ENCODE results near the gene KEL.

The KEL gene

GRCh38 chr7:142930126-142930730 lies 31.9 kb downstream of the KEL start:
- DNase-seq (ENCODE audit: low read depth), result no peak

GRCh38 chr7:142927949-142928348 lies 34.2 kb downstream of the KEL start:
- no peak for DNase-seq (ENCODE audit: low read depth)

GRCh38 chr7:142927085-142927745 lies 34.9 kb downstream of the KEL start:
- DNase-seq (ENCODE audit: low read depth), result no peak

GRCh38 chr7:142925413-142925812 lies 36.8 kb downstream of the KEL start:
- no peak for DNase-seq (ENCODE audit: low read depth)

GRCh38 chr7:142923391-142923790 lies 38.8 kb downstream of the KEL start:
- DNase-seq (ENCODE audit: low read depth), result no peak

GRCh38 chr7:142919656-142920055 lies 42.5 kb downstream of the KEL start:
- no peak for DNase-seq (ENCODE audit: low read depth)

GRCh38 chr7:142918901-142919300 lies 43.3 kb downstream of the KEL start:
- no peak for DNase-seq (ENCODE audit: low read depth)

- DNase-seq (ENCODE audit: low read depth), result no peak
Measured at GRCh38 chr7:142917447-142917846, 44.7 kb downstream of the KEL start.

GRCh38 chr7:142916508-142916907 lies 45.7 kb downstream of the KEL start:
- DNase-seq (ENCODE audit: low read depth), result no peak

GRCh38 chr7:142915315-142915714 lies 46.8 kb downstream of the KEL start:
- no peak for DNase-seq (ENCODE audit: low read depth)

GRCh38 chr7:142914121-142914520 lies 48.0 kb downstream of the KEL start:
- DNase-seq (ENCODE audit: low read depth), result no peak

- no peak for DNase-seq (ENCODE audit: low read depth)
Measured at GRCh38 chr7:142913566-142913965, 48.6 kb downstream of the KEL start.

- no peak for DNase-seq (ENCODE audit: low read depth)
Measured at GRCh38 chr7:142913051-142913450, 49.1 kb downstream of the KEL start.

- DNase-seq (ENCODE audit: low read depth), result no peak
Measured at GRCh38 chr7:142910481-142910880, 51.7 kb downstream of the KEL start.

GRCh38 chr7:142910031-142910433 lies 52.1 kb downstream of the KEL start:
- DNase-seq (ENCODE audit: low read depth), result no peak

GRCh38 chr7:142908921-142909890 lies 53.0 kb downstream of the KEL start:
- DNase-seq (ENCODE audit: low read depth), result no peak

- DNase-seq (ENCODE audit: low read depth), result no peak
Measured at GRCh38 chr7:142908290-142908689, 53.9 kb downstream of the KEL start.

GRCh38 chr7:142906643-142907042 lies 55.5 kb downstream of the KEL start:
- DNase-seq (ENCODE audit: low read depth), result no peak

- DNase-seq (ENCODE audit: low read depth), result no peak
Measured at GRCh38 chr7:142905759-142906158, 56.4 kb downstream of the KEL start.

- DNase-seq (ENCODE audit: low read depth), result no peak
Measured at GRCh38 chr7:142904128-142904527, 58.0 kb downstream of the KEL start.

GRCh38 chr7:142901426-142902259 lies 60.5 kb downstream of the KEL start:
- DNase-seq (ENCODE audit: low read depth), result no peak

GRCh38 chr7:142899661-142900060 lies 62.5 kb downstream of the KEL start:
- DNase-seq (ENCODE audit: low read depth), result no peak
